GM23338 (cell line): Measurements from ENCODE around the gene FAAH.

Source experiments
- EZH2 ChIP-seq: fragments of 200-600 bp; sonication (generic); IDR thresholded peaks from one replicate; pipeline ENCODE4 v1.8.0; 2017; ENCODE audit warnings: antibody characterized with exemption, mild to moderate bottlenecking, low read depth; ENCODE audit not compliant: unreplicated experiment
- EZH2phosphoT487 ChIP-seq: fragments of 200-600 bp; sonication (generic); IDR thresholded peaks from one replicate; pipeline ENCODE4 v1.8.1; 2018; ENCODE audit warnings: antibody characterized with exemption; ENCODE audit not compliant: unreplicated experiment
- JUNB ChIP-seq: IDR thresholded peaks from one replicate; pipeline ENCODE4 v1.6.1; 2016; ENCODE audit warnings: antibody characterized with exemption; ENCODE audit not compliant: unreplicated experiment
- NANOG ChIP-seq: IDR thresholded peaks from 2 replicates; pipeline ENCODE4 v1.6.1; 2016; ENCODE audit warnings: antibody characterized with exemption, borderline replicate concordance
- POLR2AphosphoS5 ChIP-seq: IDR thresholded peaks from 2 replicates; pipeline ENCODE4 v1.6.1; 2016; ENCODE audit warnings: antibody characterized with exemption, low read depth
- REST ChIP-seq: IDR thresholded peaks from one replicate; pipeline ENCODE4 v1.6.1; 2018; ENCODE audit warnings: antibody characterized with exemption; ENCODE audit not compliant: unreplicated experiment
- TF ChIP-seq, protein P1 (sequence below), 2 experiments: fragments of 200-600 bp in 1 of 2; sonication (generic) in 1 of 2; conservative IDR thresholded peaks; 2 replicates each; pipeline versions ENCODE4 v1.5.1 to v1.6.1; 2016 to 2017; ENCODE audit warnings: antibody characterized with exemption in 2 of 2, low read depth in 2 of 2, mild to moderate bottlenecking in 2 of 2, moderate library complexity in 1 of 2
- TF ChIP-seq, protein P2 (sequence below): IDR thresholded peaks from 2 replicates; pipeline ENCODE4 v1.6.1; 2016; ENCODE audit warnings: antibody characterized with exemption

GRCh38 chr1:46364612-46365011 is 29.5 kb upstream of the FAAH start:
- TF ChIP-seq, protein P1, sequence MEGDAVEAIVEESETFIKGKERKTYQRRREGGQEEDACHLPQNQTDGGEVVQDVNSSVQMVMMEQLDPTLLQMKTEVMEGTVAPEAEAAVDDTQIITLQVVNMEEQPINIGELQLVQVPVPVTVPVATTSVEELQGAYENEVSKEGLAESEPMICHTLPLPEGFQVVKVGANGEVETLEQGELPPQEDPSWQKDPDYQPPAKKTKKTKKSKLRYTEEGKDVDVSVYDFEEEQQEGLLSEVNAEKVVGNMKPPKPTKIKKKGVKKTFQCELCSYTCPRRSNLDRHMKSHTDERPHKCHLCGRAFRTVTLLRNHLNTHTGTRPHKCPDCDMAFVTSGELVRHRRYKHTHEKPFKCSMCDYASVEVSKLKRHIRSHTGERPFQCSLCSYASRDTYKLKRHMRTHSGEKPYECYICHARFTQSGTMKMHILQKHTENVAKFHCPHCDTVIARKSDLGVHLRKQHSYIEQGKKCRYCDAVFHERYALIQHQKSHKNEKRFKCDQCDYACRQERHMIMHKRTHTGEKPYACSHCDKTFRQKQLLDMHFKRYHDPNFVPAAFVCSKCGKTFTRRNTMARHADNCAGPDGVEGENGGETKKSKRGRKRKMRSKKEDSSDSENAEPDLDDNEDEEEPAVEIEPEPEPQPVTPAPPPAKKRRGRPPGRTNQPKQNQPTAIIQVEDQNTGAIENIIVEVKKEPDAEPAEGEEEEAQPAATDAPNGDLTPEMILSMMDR (conservative IDR thresholded peaks at IDR 0.05; ENCODE audit: low read depth in 2 of 2) = no peak
- TF ChIP-seq EZH2phosphoT487 (no peak), NANOG (no peak), POLR2AphosphoS5 (no peak), JUNB (no peak), REST (no peak), EZH2 (no peak)
- TF ChIP-seq, protein P2, sequence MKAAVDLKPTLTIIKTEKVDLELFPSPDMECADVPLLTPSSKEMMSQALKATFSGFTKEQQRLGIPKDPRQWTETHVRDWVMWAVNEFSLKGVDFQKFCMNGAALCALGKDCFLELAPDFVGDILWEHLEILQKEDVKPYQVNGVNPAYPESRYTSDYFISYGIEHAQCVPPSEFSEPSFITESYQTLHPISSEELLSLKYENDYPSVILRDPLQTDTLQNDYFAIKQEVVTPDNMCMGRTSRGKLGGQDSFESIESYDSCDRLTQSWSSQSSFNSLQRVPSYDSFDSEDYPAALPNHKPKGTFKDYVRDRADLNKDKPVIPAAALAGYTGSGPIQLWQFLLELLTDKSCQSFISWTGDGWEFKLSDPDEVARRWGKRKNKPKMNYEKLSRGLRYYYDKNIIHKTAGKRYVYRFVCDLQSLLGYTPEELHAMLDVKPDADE = no peak
